Stimulated activated CD8-positive, alpha-beta memory T cell treated with anti-CD3 and anti-CD28 coated beads, Interleukin-7, amount 100 ng/mL, for 4 hours (primary cell): Measurements from ENCODE around the gene ACTRT1.

ENCODE experiments used
- DNase-seq, 2 donors: peaks; one replicate each; pipeline ENCODE4 v3.0.0-alpha.2; 2020; ENCODE audit warnings: low read depth in 2 of 2

The ACTRT1 gene

DNA sequence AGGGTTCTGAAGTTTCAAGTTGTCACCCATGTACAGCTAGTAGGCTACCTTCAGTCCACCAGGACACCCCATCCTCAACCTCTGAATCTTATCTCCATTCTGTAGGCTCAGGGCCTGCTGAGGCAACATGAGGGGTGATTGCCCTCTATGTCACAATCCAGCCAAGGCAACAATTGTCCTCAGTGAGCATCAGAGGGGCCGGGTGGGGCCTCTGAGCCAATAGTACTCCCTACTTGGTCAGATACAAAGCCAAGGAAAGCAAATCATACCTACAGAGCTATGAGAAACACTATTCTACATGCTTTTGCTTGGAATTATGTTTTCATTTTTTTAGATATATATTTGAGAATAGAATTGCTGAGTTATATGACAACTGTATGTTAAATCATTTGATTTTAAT, at the start of gene ACTRT1:
Gene ACTRT1, minus strand, starts transcription at position 101 of the 400 bp plus-strand sequence. CDS start 197 bp downstream, outside the sequence.
- no peak for DNase-seq

DNA sequence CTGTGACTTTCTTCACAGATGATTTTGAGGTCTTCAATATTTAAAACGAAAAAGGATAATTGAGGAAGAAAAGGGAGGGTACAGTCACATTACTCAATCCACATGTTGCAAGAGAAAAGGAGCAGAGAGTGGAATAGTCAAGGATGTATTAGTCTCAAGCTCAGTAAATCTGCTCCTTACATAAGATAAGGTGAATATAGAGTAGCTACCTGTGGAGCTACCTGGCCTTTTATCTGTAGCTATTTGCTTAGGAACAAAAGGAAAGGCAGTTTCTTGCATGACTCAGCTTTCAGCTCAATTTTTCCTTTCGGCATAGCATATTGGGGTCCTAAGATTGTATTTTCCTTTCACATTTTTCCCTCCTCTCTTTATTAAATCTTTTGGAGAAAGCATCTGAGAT, 26.3 kb upstream of the ACTRT1 start:
- no peak for DNase-seq

DNA sequence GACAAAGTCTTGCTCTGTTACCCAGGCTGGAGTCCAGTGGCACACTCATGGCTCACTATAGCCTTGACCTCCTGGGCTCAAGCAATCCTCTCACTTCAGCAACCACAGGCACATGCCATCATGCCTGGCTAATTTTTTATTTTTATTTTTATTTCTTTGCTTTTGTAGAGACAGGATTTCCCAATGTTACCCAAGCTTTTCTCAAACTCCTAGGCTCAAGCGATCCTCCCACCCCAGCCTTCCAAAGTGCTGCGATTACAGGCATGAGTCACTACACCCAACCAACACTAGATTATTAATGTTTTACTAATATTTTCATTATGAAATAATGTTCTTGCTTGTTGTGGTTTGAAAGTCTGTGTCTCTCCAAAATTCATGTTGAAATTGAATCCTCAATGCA, 5.2 kb upstream of the ACTRT1 start:
- no peak for DNase-seq

- no peak for DNase-seq
Observed at GRCh38 chrX:128051526-128051925, 677 bp downstream of the ACTRT1 start.

- no peak for DNase-seq
Observed at GRCh38 chrX:128035318-128035717, 16.9 kb downstream of the ACTRT1 start.

GRCh38 chrX:128021566-128021965, 30.6 kb downstream of the ACTRT1 start:
- no peak for DNase-seq

DNA sequence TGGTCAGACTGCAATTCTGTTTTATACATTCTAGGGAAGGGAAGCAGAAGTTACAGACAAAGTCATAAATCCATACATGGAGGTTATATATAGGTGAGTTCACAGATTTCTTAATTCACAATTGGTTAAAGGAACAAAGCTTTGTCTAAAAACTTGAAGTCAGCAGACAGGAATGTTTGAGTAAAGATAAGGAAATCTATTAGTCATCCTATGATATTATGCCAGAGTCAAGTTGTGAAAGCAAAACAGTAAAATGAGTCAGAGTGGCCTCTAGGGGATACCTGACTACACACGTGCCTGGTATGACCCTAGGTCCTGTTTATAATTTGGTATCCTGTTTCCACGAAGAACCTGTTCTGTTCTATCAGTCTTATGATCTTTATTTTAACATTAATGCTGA, 31.5 kb downstream of the ACTRT1 start:
- no peak for DNase-seq

DNA sequence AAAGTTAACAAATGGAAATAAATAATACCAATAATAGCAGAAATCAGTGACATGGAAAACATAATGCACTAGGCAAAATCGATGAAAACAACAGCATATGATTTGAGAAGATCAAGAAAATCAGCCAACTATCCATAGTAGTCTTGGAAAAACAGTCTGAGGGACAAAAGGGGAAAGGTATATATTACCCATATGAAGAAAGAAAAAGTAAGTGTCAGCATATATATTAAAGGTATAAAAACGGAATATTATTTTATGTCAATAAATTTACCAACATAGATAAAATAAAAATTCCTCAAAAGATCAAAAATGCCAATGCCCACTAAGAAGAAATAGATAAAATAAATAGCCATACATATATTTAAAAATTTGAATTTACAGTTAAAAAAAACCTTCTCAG, 33.0 kb downstream of the ACTRT1 start:
- DNase-seq, result no peak

GRCh38 chrX:128012015-128012414, 40.2 kb downstream of the ACTRT1 start:
- DNase-seq, result no peak

DNA sequence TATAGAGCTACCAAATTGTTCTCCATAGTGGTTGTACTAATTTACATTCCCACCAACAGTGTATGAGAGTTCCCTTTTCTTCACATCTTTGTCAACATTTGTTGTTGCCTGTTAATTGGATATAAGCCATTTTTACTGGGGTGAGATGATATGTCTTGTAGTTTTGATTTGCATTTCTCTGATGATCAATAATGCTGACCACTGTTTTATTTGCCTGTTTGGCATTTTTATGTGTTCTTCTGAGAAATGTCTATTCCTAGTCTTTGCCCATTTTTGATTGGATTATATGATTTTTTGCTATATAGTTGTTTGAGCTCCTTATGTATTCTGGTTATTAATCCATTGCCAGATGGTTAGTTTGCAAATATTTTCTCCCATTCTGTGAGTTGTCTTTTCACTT, 44.3 kb downstream of the ACTRT1 start:
- DNase-seq, result no peak
